OCI-LY1 (cell line): ENCODE results near the gene ARFGEF3.

ENCODE experiments used
- H2AFZ ChIP-seq: fragments of 200-600 bp; sonication (generic), shearing (Covaris generic); 2 replicates; pipeline ENCODE4 v1.6.0; 2014; ENCODE audit warnings: antibody characterized with exemption, mild to moderate bottlenecking, low read length
- H3F3A ChIP-seq: fragments of 200-600 bp; sonication (generic), shearing (Covaris generic); 2 replicates; pipeline ENCODE4 v1.6.0; 2014; ENCODE audit warnings: mild to moderate bottlenecking, antibody characterized with exemption, low read length, moderate library complexity; ENCODE audit not compliant: insufficient read depth
- H3K27ac ChIP-seq: fragments of 200-600 bp; sonication (generic); 2 replicates; pipeline ENCODE4 v1.5.1; 2014; ENCODE audit warnings: low read length, mixed run types, mild to moderate bottlenecking, low read depth; ENCODE audit not compliant: poor library complexity, severe bottlenecking
- H3K27me3 ChIP-seq: fragments of 200-600 bp; sonication (generic); 2 replicates; pipeline ENCODE4 v1.6.0; 2014; ENCODE audit warnings: antibody characterized with exemption, mild to moderate bottlenecking, low read length, moderate library complexity; ENCODE audit not compliant: insufficient read depth
- H3K36me3 ChIP-seq: fragments of 200-600 bp; sonication (generic); 2 replicates; pipeline ENCODE4 v1.6.1; 2014; ENCODE audit warnings: mild to moderate bottlenecking, antibody characterized with exemption, low read length, moderate library complexity, mixed read lengths; ENCODE audit not compliant: insufficient read depth
- H3K4me1 ChIP-seq: fragments of 200-600 bp; sonication (generic); 2 replicates; pipeline ENCODE4 v1.5.1; 2014; ENCODE audit warnings: mild to moderate bottlenecking, low read length, moderate library complexity; ENCODE audit not compliant: insufficient read depth, severe bottlenecking
- H3K4me2 ChIP-seq: fragments of 200-600 bp; sonication (generic), shearing (Covaris generic); 2 replicates; pipeline ENCODE4 v1.6.1; 2014; ENCODE audit warnings: low read length
- H3K4me3 ChIP-seq: fragments of 200-600 bp; sonication (generic); 2 replicates; pipeline ENCODE4 v1.5.1; 2014; ENCODE audit warnings: low read length, low read depth, mild to moderate bottlenecking, mixed read lengths; ENCODE audit not compliant: poor library complexity, severe bottlenecking
- H3K79me2 ChIP-seq: fragments of 200-600 bp; shearing (Covaris generic); 2 replicates; pipeline ENCODE4 v1.6.1; 2016; ENCODE audit warnings: mixed run types, low read length, mixed read lengths; ENCODE audit not compliant: insufficient read depth
- H3K9ac ChIP-seq: fragments of 200-600 bp; sonication (generic), shearing (Covaris generic); 2 replicates; pipeline ENCODE4 v1.6.1; 2014; ENCODE audit warnings: mild to moderate bottlenecking, low read length, mixed read lengths
- H3K9me2 ChIP-seq: fragments of 200-600 bp; sonication (generic), shearing (Covaris generic); 2 replicates; pipeline ENCODE4 v1.6.1; 2014; ENCODE audit warnings: low read depth, mild to moderate bottlenecking, low read length, mixed read lengths
- H3K9me3 ChIP-seq: fragments of 200-600 bp; shearing (Covaris generic); 2 replicates; pipeline ENCODE4 v1.6.1; 2014; ENCODE audit warnings: low read length, mixed read lengths
- H4K20me1 ChIP-seq: fragments of 200-600 bp; sonication (generic), shearing (Covaris generic); 2 replicates; pipeline ENCODE4 v1.6.0; 2016; ENCODE audit warnings: mild to moderate bottlenecking, low read length; ENCODE audit not compliant: insufficient read depth
- CTCF ChIP-seq: fragments of 200-600 bp; sonication (generic), shearing (Covaris generic); IDR thresholded peaks from 2 replicates; pipeline ENCODE4 v1.5.1; 2017; ENCODE audit warnings: mild to moderate bottlenecking, antibody characterized with exemption, low read length, moderate library complexity, mixed read lengths
- EZH2 ChIP-seq: fragments of 200-600 bp; sonication (generic), shearing (Covaris generic); IDR thresholded peaks from 2 replicates; pipeline ENCODE4 v1.8.0; 2017; ENCODE audit warnings: borderline replicate concordance, mixed run types, mild to moderate bottlenecking, antibody characterized with exemption, low read length, moderate library complexity, mixed read lengths

Gene ARFGEF3

DNA sequence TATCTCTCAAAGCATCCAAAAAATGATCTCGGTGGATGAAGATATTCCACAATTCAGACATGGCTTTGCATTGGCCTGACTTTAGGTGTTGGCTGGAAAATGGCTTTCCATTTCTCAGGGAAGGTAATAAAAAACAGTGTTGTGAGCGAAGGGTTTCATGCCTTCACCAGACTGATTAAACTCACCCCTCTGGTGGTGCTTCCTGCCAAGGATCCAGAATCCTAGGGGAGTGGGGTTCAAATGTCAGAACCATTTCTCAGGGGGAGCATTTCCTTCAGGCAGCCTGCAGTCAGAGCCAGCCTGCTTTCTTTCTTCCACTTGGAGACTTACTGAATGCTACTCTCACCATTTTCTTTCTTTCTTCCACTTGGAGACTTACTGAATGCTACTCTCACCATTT, 170.2 kb downstream of the ARFGEF3 start:
- H3K4me3 ChIP-seq, result no peak overlapping the region
- H4K20me1 ChIP-seq, result no peaks in the 10 kb centered on the region
- H3K4me2 ChIP-seq, result no peak overlapping the region
- no peaks in the 10 kb centered on the region for H3F3A ChIP-seq
- H3K79me2 ChIP-seq, result no peaks in the 10 kb centered on the region
- no peaks in the 10 kb centered on the region for H3K9me3 ChIP-seq
- no peaks in the 10 kb centered on the region for H3K27me3 ChIP-seq
- H3K27ac ChIP-seq, result no peak overlapping the region
- no peak overlapping the region for H2AFZ ChIP-seq
- H3K36me3 ChIP-seq, result no peaks in the 10 kb centered on the region
- no peaks in the 10 kb centered on the region for H3K9me2 ChIP-seq
- H3K4me1 ChIP-seq, result no peaks in the 10 kb centered on the region
- H3K9ac ChIP-seq, result no peak overlapping the region
- TF ChIP-seq EZH2, result no peak
- no peak for TF ChIP-seq CTCF

DNA sequence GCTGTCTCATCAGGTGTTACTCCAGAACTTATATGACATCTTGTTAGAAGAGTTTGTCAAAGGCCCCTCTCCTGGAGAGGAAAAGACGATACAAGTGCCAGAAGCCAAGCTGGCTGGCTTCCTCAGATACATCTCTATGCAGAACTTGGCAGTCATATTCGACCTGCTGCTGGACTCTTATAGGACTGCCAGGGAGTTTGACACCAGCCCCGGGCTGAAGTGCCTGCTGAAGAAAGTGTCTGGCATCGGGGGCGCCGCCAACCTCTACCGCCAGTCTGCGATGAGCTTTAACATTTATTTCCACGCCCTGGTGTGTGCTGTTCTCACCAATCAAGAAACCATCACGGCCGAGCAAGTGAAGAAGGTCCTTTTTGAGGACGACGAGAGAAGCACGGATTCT, 172.3 kb downstream of the ARFGEF3 start:
- H3K4me3 ChIP-seq, result no peak overlapping the region
- no peaks in the 10 kb centered on the region for H3K9me2 ChIP-seq
- no peaks in the 10 kb centered on the region for H3K9me3 ChIP-seq
- no peaks in the 10 kb centered on the region for H3K27me3 ChIP-seq
- no peaks in the 10 kb centered on the region for H4K20me1 ChIP-seq
- no peaks in the 10 kb centered on the region for H3K79me2 ChIP-seq
- no peaks in the 10 kb centered on the region for H3F3A ChIP-seq
- no peaks in the 10 kb centered on the region for H3K4me1 ChIP-seq
- H3K4me2 ChIP-seq, result no peak overlapping the region
- TF ChIP-seq CTCF, result no peak
- no peak for TF ChIP-seq EZH2
- no peak overlapping the region for H3K27ac ChIP-seq
- H3K36me3 ChIP-seq, result no peaks in the 10 kb centered on the region
- no peak overlapping the region for H2AFZ ChIP-seq
- H3K9ac ChIP-seq, result no peak overlapping the region

- TF ChIP-seq EZH2, result no peak
- no peak for TF ChIP-seq CTCF
- Histone ChIP-seq H3K9ac (no peak overlapping the region), H3K27me3 (no peaks in the 10 kb centered on the region), H3F3A (no peaks in the 10 kb centered on the region), H3K9me3 (no peaks in the 10 kb centered on the region), H3K27ac (no peak overlapping the region), H3K4me3 (no peak overlapping the region), H3K79me2 (no peaks in the 10 kb centered on the region), H3K9me2 (no peaks in the 10 kb centered on the region), H3K4me1 (no peaks in the 10 kb centered on the region), H3K36me3 (no peaks in the 10 kb centered on the region), H2AFZ (no peak overlapping the region), H4K20me1 (no peaks in the 10 kb centered on the region), H3K4me2 (no peak overlapping the region)
Observed at GRCh38 chr6:138334963-138335362, 173.2 kb downstream of the ARFGEF3 start.
